SU-DHL-6 (cell line): ENCODE results near the gene ARHGAP6.

Source experiments
- EZH2phosphoT487 ChIP-seq: fragments of 200-600 bp; sonication (generic), shearing (Covaris generic); conservative IDR thresholded peaks from 2 replicates; pipeline ENCODE4 v1.6.1; 2018; ENCODE audit warnings: mild to moderate bottlenecking, antibody characterized with exemption, low read length, moderate library complexity, mixed read lengths
- TF ChIP-seq, protein P1 (sequence below): fragments of 200-600 bp; sonication (generic); IDR thresholded peaks from one replicate; pipeline ENCODE4 v1.5.1; 2017; ENCODE audit warnings: antibody characterized with exemption, mild to moderate bottlenecking, low read length, moderate library complexity; ENCODE audit not compliant: insufficient read depth, poor library complexity, severe bottlenecking

DNA sequence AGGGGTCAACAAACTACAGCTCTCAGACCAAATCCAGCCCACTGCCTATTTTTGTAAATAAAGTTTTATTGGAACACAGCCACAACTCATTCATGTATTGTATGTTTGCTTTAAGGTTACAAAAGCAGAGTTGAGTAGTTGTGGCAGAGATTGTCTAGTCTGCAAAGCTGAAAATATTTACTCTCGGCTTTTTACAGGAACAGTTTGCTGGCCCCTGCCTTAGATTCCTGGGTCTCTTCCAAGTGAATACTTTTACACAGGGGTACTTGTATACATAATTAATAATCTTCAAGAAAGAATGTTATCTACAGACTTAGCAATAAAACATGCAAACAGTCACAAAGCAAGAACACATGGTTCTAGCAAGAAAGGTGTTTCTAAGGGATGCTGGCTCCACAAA is 218.3 kb downstream of the ARHGAP6 start:
- TF ChIP-seq, protein P1, sequence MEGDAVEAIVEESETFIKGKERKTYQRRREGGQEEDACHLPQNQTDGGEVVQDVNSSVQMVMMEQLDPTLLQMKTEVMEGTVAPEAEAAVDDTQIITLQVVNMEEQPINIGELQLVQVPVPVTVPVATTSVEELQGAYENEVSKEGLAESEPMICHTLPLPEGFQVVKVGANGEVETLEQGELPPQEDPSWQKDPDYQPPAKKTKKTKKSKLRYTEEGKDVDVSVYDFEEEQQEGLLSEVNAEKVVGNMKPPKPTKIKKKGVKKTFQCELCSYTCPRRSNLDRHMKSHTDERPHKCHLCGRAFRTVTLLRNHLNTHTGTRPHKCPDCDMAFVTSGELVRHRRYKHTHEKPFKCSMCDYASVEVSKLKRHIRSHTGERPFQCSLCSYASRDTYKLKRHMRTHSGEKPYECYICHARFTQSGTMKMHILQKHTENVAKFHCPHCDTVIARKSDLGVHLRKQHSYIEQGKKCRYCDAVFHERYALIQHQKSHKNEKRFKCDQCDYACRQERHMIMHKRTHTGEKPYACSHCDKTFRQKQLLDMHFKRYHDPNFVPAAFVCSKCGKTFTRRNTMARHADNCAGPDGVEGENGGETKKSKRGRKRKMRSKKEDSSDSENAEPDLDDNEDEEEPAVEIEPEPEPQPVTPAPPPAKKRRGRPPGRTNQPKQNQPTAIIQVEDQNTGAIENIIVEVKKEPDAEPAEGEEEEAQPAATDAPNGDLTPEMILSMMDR: no peak
- no peak for TF ChIP-seq EZH2phosphoT487
